Neutrophil (primary cell): ENCODE results near the gene LRIT3.

Experiments
- H3K27ac ChIP-seq: fragments of 200-600 bp; sonication (generic); 2 replicates; pipeline ENCODE4 v1.5.1; 2016; ENCODE audit warnings: mild to moderate bottlenecking, moderate library complexity
- H3K27me3 ChIP-seq: fragments of 200-600 bp; sonication (generic); 2 replicates; pipeline ENCODE4 v1.6.0; 2016; ENCODE audit warnings: mild to moderate bottlenecking
- H3K36me3 ChIP-seq: fragments of 200-600 bp; sonication (generic); 2 replicates; pipeline ENCODE4 v1.5.1; 2017
- H3K4me1 ChIP-seq, 2 experiments: fragments of 200-600 bp in 1 of 2; sonication (generic) in 1 of 2; 1 replicate in 1 of 2; 2 replicates in 1 of 2; pipeline versions ENCODE4 v1.5.1 to v1.6.1; 2013 to 2016; ENCODE audit warnings: low read depth in 1 of 2, low read length in 1 of 2, mild to moderate bottlenecking in 1 of 2, moderate library complexity in 1 of 2; ENCODE audit not compliant: control insufficient read depth in 1 of 2, insufficient read depth in 1 of 2
- H3K4me3 ChIP-seq, 2 experiments: fragments of 200-600 bp in 1 of 2; sonication (generic) in 1 of 2; 1 replicate in 1 of 2; 2 replicates in 1 of 2; pipeline ENCODE4 v1.5.1; 2013 to 2016; ENCODE audit warnings: low read depth in 1 of 2, low read length in 1 of 2, mild to moderate bottlenecking in 1 of 2, moderate library complexity in 1 of 2
- H3K9me3 ChIP-seq: fragments of 200-600 bp; sonication (generic); 2 replicates; pipeline ENCODE4 v1.5.1; 2016
- CTCF ChIP-seq: fragments of 200-600 bp; sonication (generic); IDR thresholded peaks from 2 replicates; pipeline ENCODE4 v1.5.1; 2016; ENCODE audit warnings: antibody characterized with exemption

Gene LRIT3

GRCh38 chr4:109809655-109810054 is 38.3 kb upstream of the LRIT3 start:
- Histone ChIP-seq H3K36me3 (no peaks in the 10 kb centered on the region), H3K4me3 (no peak overlapping the region), H3K27me3 (no peaks in the 10 kb centered on the region), H3K4me1 (peaks cover 13 to 14% of the 10 kb centered on the region in 2 experiments), H3K27ac (no peak overlapping the region), H3K9me3 (no peaks in the 10 kb centered on the region)
- TF ChIP-seq CTCF = no peak

GRCh38 chr4:109810552-109811387 is 37.1 kb upstream of the LRIT3 start:
- Histone ChIP-seq H3K4me1 (peaks cover 17 to 19% of the 10 kb centered on the region in 2 experiments), H3K4me3 (no peak overlapping the region), H3K9me3 (no peaks in the 10 kb centered on the region), H3K27me3 (no peaks in the 10 kb centered on the region), H3K36me3 (no peaks in the 10 kb centered on the region), H3K27ac (no peak overlapping the region)
- TF ChIP-seq CTCF = no peak

GRCh38 chr4:109811707-109812106 is 36.2 kb upstream of the LRIT3 start:
- no peak for TF ChIP-seq CTCF
- no peaks in the 10 kb centered on the region for H3K27me3 ChIP-seq
- H3K4me3 ChIP-seq = no peak overlapping the region
- no peaks in the 10 kb centered on the region for H3K36me3 ChIP-seq
- H3K9me3 ChIP-seq = no peaks in the 10 kb centered on the region
- no peak overlapping the region for H3K27ac ChIP-seq
- peaks cover 23 to 25% of the 10 kb centered on the region in 2 experiments for H3K4me1 ChIP-seq

GRCh38 chr4:109815151-109816081 is 32.5 kb upstream of the LRIT3 start, which contains the start of gene GAR1:
Gene GAR1 (plus strand): TSS chr4:109815762. CDS start chr4:109816165, 403 bp downstream.
- no peaks in the 10 kb centered on the region for H3K9me3 ChIP-seq
- H3K27me3 ChIP-seq = no peaks in the 10 kb centered on the region
- peaks cover 4% of the 10 kb centered on the region for H3K36me3 ChIP-seq
- peak within 1 kb of the TSS; percentile 80 for H3K27ac ChIP-seq
- peak within 1 kb of the TSS; percentile 73 to 96 for H3K4me3 ChIP-seq
- TF ChIP-seq CTCF = no peak
- peaks cover 23 to 25% of the 10 kb centered on the region in 2 experiments for H3K4me1 ChIP-seq

- no peaks in the 10 kb centered on the region for H3K9me3 ChIP-seq
- H3K4me3 ChIP-seq = peak overlapping the region; percentile 73 to 96
- peak overlapping the region; percentile 80 for H3K27ac ChIP-seq
- no peak for TF ChIP-seq CTCF
- H3K4me1 ChIP-seq = peaks cover 23 to 25% of the 10 kb centered on the region in 2 experiments
- peaks cover 7% of the 10 kb centered on the region for H3K36me3 ChIP-seq
- H3K27me3 ChIP-seq = no peaks in the 10 kb centered on the region
Measured at GRCh38 chr4:109816082-109816442, 31.8 kb upstream of the LRIT3 start.
